Thoracic aorta (tissue), 2 donors: ENCODE data around the gene JMJD1C. TPM values are rescaled to one million over a fixed set of nuclear protein-coding genes. Genes with fewer than 3 reads are reported as not detected.
A peak's percentile ranks its signal among the peaks of the same experiment; 100 is the strongest.

ENCODE experiments used
- ATAC-seq: fragments of 150-250 bp; one replicate; pipeline ENCODE4 v1.8.0; 2017; ENCODE audit warnings: low read depth; ENCODE audit not compliant: insufficient number of reproducible peaks, low FRiP score
- DNase-seq: peaks from one replicate; pipeline ENCODE4 v3.0.0-alpha.2; 2020; ENCODE audit warnings: low spot score
- H3K27ac ChIP-seq, 2 donors: fragments of 200-600 bp; sonication (generic); 1 replicate in 1 of 2; 2 replicates in 1 of 2; pipeline ENCODE4 v1.5.1; 2016; ENCODE audit warnings: mild to moderate bottlenecking in 2 of 2, moderate library complexity in 2 of 2
- H3K27me3 ChIP-seq: fragments of 200-600 bp; sonication (generic); replicated peaks from 2 replicates; pipeline ENCODE4 v1.6.0; 2016; ENCODE audit warnings: mild to moderate bottlenecking; ENCODE audit not compliant: insufficient read depth
- H3K36me3 ChIP-seq: fragments of 200-600 bp; sonication (generic); one replicate; pipeline ENCODE4 v1.5.1; 2016
- H3K4me1 ChIP-seq, 2 donors: fragments of 200-600 bp; sonication (generic); 1 replicate in 1 of 2; 2 replicates in 1 of 2; pipeline versions ENCODE4 v1.5.1 to v1.6.0; 2016; ENCODE audit warnings: low read depth in 2 of 2, mild to moderate bottlenecking in 1 of 2; ENCODE audit not compliant: control insufficient read depth in 1 of 2
- H3K4me3 ChIP-seq: fragments of 200-600 bp; sonication (generic); 2 replicates; pipeline ENCODE4 v1.5.1; 2016; ENCODE audit warnings: mild to moderate bottlenecking
- H3K9me3 ChIP-seq: fragments of 200-600 bp; sonication (generic); 2 replicates; pipeline ENCODE4 v1.5.1; 2016
- total RNA-seq, 2 donors: library from RNA; depleted of rRNA; stranded (reverse); fragments of >200 nt; gene quantifications; one replicate each; pipeline versions ENCODE4 v1.1.0 to v1.2.3, GENCODE V29; 2016
- TF ChIP-seq, protein P1 (sequence below): fragments of 200-600 bp; sonication (generic); IDR thresholded peaks from one replicate; pipeline ENCODE4 v1.5.1; 2019; ENCODE audit warnings: antibody characterized with exemption

The JMJD1C gene
- total RNA-seq, 2 donors from 2014 or later, result 95.2 to 215 TPM

DNA sequence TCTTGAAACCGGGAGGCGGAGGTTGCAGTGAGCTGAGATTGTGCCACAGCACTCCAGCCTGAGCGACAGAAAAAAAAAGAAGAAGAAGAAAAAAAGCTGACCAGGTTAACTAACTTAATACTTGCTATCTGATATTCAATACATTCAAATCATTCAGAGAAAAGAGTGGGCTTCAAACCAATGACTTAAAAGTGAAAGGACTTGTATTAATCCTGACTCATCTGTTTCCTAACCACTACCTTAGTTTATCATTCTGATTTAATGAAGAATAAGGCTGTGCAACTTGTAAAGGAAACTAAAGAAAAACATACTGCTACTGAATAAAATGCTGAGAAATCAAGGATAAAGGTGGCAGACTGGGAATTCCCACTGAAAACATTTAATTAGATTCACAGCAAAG is 204.3 kb downstream of the JMJD1C start:
- no peaks in the 10 kb centered on the region for H3K36me3 ChIP-seq
- H3K4me1 ChIP-seq, result peaks cover 61 to 70% of the 10 kb centered on the region in 2 donors
- TF ChIP-seq, protein P1, sequence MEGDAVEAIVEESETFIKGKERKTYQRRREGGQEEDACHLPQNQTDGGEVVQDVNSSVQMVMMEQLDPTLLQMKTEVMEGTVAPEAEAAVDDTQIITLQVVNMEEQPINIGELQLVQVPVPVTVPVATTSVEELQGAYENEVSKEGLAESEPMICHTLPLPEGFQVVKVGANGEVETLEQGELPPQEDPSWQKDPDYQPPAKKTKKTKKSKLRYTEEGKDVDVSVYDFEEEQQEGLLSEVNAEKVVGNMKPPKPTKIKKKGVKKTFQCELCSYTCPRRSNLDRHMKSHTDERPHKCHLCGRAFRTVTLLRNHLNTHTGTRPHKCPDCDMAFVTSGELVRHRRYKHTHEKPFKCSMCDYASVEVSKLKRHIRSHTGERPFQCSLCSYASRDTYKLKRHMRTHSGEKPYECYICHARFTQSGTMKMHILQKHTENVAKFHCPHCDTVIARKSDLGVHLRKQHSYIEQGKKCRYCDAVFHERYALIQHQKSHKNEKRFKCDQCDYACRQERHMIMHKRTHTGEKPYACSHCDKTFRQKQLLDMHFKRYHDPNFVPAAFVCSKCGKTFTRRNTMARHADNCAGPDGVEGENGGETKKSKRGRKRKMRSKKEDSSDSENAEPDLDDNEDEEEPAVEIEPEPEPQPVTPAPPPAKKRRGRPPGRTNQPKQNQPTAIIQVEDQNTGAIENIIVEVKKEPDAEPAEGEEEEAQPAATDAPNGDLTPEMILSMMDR, result no peak
- peak overlapping the region; percentile 1 to 44 for H3K27ac ChIP-seq
- H3K4me3 ChIP-seq, result peak overlapping the region; percentile 10
- no peaks in the 10 kb centered on the region for H3K27me3 ChIP-seq
- no peaks in the 10 kb centered on the region for H3K9me3 ChIP-seq
- DNase-seq (no peak), ATAC-seq (no peak)

DNA sequence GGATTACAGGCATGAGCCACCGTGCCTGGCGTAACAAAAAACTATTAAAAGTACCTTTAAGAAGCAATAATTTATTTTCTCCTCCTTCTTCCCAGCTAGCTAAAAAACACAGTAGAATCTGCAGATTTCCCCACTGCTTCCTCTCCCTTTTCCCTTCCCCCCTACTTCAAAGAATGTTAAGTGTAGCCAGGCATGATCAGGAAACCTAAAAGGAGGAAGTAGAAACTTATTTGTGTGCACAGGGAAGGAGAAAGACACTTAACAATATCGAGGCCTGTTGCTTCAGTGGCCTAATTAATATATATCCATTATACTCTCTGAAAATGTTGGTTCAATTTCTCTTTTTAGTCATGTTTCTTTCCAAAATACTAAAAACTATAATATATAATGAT is 204.9 kb downstream of the JMJD1C start:
- Histone ChIP-seq H3K9me3 (no peaks in the 10 kb centered on the region), H3K4me3 (no peak overlapping the region), H3K4me1 (peaks cover 65 to 77% of the 10 kb centered on the region in 2 donors), H3K27ac (peak overlapping the region; percentile 1 to 44), H3K36me3 (no peaks in the 10 kb centered on the region), H3K27me3 (no peaks in the 10 kb centered on the region)
- TF ChIP-seq, protein P1, result no peak
- DNase-seq (no peak), ATAC-seq (no peak)

- Histone ChIP-seq H3K4me1 (peaks cover 70 to 83% of the 10 kb centered on the region in 2 donors), H3K4me3 (no peak overlapping the region), H3K27me3 (no peaks in the 10 kb centered on the region), H3K9me3 (no peaks in the 10 kb centered on the region), H3K27ac (peak overlapping the region; percentile 1 to 44), H3K36me3 (no peaks in the 10 kb centered on the region)
- TF ChIP-seq, protein P1, result no peak
- ATAC-seq (no peak), DNase-seq (no peak)
These were observed 205.5 kb downstream of the JMJD1C start for GRCh38 chr10:63260103-63260859.

- H3K9me3 ChIP-seq, result no peaks in the 10 kb centered on the region
- ATAC-seq (no peak), DNase-seq (no peak)
- peak overlapping the region in 1 of 2 donors; percentile 6 for H3K27ac ChIP-seq
- H3K4me3 ChIP-seq, result no peak overlapping the region
- TF ChIP-seq, protein P1, result no peak
- H3K36me3 ChIP-seq, result no peaks in the 10 kb centered on the region
- H3K4me1 ChIP-seq, result peaks cover 73 to 87% of the 10 kb centered on the region in 2 donors
- no peaks in the 10 kb centered on the region for H3K27me3 ChIP-seq
These were observed 206.7 kb downstream of the JMJD1C start for GRCh38 chr10:63258920-63259678.

DNA sequence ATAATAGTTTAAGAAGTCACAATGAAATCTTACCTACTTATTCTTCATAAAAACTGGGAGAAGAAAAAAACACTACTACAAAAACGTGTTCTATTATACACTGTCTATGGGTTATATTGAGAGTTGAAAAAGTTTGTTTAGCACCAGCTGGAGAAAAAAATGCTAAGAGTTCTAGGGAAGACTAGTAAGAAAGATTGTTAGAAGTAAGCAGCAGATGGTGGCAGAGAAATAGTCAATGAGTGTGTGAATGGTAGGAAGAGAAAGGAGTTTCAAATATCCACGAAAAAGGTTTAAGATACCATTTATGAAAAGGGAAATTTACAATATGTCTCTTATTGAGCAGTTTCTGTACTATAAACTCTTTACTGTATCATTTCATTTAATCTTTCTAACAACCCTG is 208.0 kb downstream of the JMJD1C start:
- H3K4me1 ChIP-seq, result peaks cover 69 to 76% of the 10 kb centered on the region in 2 donors
- TF ChIP-seq, protein P1, result no peak
- no peak overlapping the region for H3K27ac ChIP-seq
- no peaks in the 10 kb centered on the region for H3K36me3 ChIP-seq
- no peak overlapping the region for H3K4me3 ChIP-seq
- ATAC-seq, result no peak
- no peaks in the 10 kb centered on the region for H3K27me3 ChIP-seq
- no peaks in the 10 kb centered on the region for H3K9me3 ChIP-seq
- DNase-seq, result no peak
